H9 (cell line): ENCODE results near the gene AKAP17A. TPM values are rescaled to one million over a fixed set of nuclear protein-coding genes. Genes with fewer than 3 reads are reported as not detected.

Source experiments
- DNase-seq: peaks from one replicate; pipeline ENCODE4 v3.0.0-alpha.2; 2017
- H2AFZ ChIP-seq: one replicate; pipeline ENCODE4 v1.6.1; 2013; ENCODE audit warnings: mild to moderate bottlenecking, low read length, control low read depth, moderate library complexity
- H2AK5ac ChIP-seq: 2 replicates; pipeline ENCODE4 v1.6.1; 2013; ENCODE audit warnings: low read length, control low read depth, mixed read lengths; ENCODE audit not compliant: insufficient read length
- H2BK120ac ChIP-seq: one replicate; pipeline ENCODE4 v1.6.1; 2013; ENCODE audit warnings: low read depth, mild to moderate bottlenecking, low read length, control low read depth, inconsistent platforms; ENCODE audit not compliant: poor library complexity, severe bottlenecking
- H2BK12ac ChIP-seq: 2 replicates; pipeline ENCODE4 v1.6.1; 2013; ENCODE audit warnings: low read length, control low read depth, mixed read lengths, low read depth; ENCODE audit not compliant: insufficient read length
- H2BK15ac ChIP-seq: 2 replicates; pipeline ENCODE4 v1.6.1; 2013; ENCODE audit warnings: low read depth, low read length, control low read depth
- H2BK20ac ChIP-seq: one replicate; pipeline ENCODE4 v1.6.1; 2013; ENCODE audit warnings: low read depth, mild to moderate bottlenecking, low read length, control low read depth, inconsistent platforms; ENCODE audit not compliant: poor library complexity, severe bottlenecking
- H2BK5ac ChIP-seq: 2 replicates; pipeline ENCODE4 v1.6.1; 2013; ENCODE audit warnings: low read length, control low read depth, mixed read lengths; ENCODE audit not compliant: insufficient read length
- H3K14ac ChIP-seq: 2 replicates; pipeline ENCODE4 v1.6.1; 2013; ENCODE audit warnings: low read length, control low read depth; ENCODE audit not compliant: insufficient read depth
- H3K18ac ChIP-seq: 2 replicates; pipeline ENCODE4 v1.6.1; 2013; ENCODE audit warnings: low read depth, mild to moderate bottlenecking, mixed read lengths, low read length, control low read depth; ENCODE audit not compliant: insufficient read length
- H3K23ac ChIP-seq: 2 replicates; pipeline ENCODE4 v1.6.1; 2013; ENCODE audit warnings: low read length, control low read depth, mixed read lengths, low read depth; ENCODE audit not compliant: insufficient read length
- H3K23me2 ChIP-seq: 2 replicates; pipeline ENCODE4 v1.6.1; 2013; ENCODE audit warnings: low read depth, mild to moderate bottlenecking, mixed read lengths, low read length, control low read depth; ENCODE audit not compliant: insufficient read length, poor library complexity, severe bottlenecking
- H3K27ac ChIP-seq: 2 replicates; pipeline ENCODE4 v1.5.1; 2013; ENCODE audit warnings: low read length, control low read depth, mixed read lengths, low read depth; ENCODE audit not compliant: insufficient read length
- H3K27me3 ChIP-seq: 2 replicates; pipeline ENCODE4 v1.6.1; 2013; ENCODE audit warnings: low read length, control low read depth, inconsistent platforms; ENCODE audit not compliant: insufficient read depth
- H3K4ac ChIP-seq: 2 replicates; pipeline ENCODE4 v1.6.1; 2013; ENCODE audit warnings: low read depth, mild to moderate bottlenecking, control low read depth, inconsistent platforms, low read length, moderate library complexity
- H3K4me1 ChIP-seq: 2 replicates; pipeline ENCODE4 v1.6.1; 2013; ENCODE audit warnings: low read length, control low read depth, inconsistent platforms; ENCODE audit not compliant: insufficient read depth
- H3K4me2 ChIP-seq: 2 replicates; pipeline ENCODE4 v1.6.1; 2013; ENCODE audit warnings: low read length, control low read depth, mixed read lengths; ENCODE audit not compliant: insufficient read length, insufficient read depth
- H3K56ac ChIP-seq: 2 replicates; pipeline ENCODE4 v1.6.1; 2013; ENCODE audit warnings: low read depth, mild to moderate bottlenecking, mixed read lengths, low read length, control low read depth; ENCODE audit not compliant: insufficient read length
- H3K79me1 ChIP-seq: 2 replicates; pipeline ENCODE4 v1.6.1; 2013; ENCODE audit warnings: low read depth, mild to moderate bottlenecking, moderate library complexity, low read length, control low read depth, inconsistent platforms; ENCODE audit not compliant: insufficient read depth, poor library complexity, severe bottlenecking
- H3K79me2 ChIP-seq: 2 replicates; pipeline ENCODE4 v1.6.1; 2013; ENCODE audit warnings: low read length, control low read depth, inconsistent platforms; ENCODE audit not compliant: insufficient read depth
- H3K9ac ChIP-seq: 2 replicates; pipeline ENCODE4 v1.6.1; 2013; ENCODE audit warnings: low read length, control low read depth, mixed read lengths; ENCODE audit not compliant: insufficient read length; ENCODE audit errors: extremely low read depth
- H3K9me3 ChIP-seq: one replicate; pipeline ENCODE4 v1.6.1; 2013; ENCODE audit warnings: low read depth, low read length, inconsistent platforms; ENCODE audit not compliant: control insufficient read depth
- H3T11ph ChIP-seq: one replicate; pipeline ENCODE4 v1.6.1; 2013; ENCODE audit warnings: mild to moderate bottlenecking, low read length, control low read depth, inconsistent platforms
- H4K20me1 ChIP-seq: one replicate; pipeline ENCODE4 v1.6.1; 2013; ENCODE audit not compliant: control insufficient read depth, insufficient read length, insufficient read depth
- H4K5ac ChIP-seq: 2 replicates; pipeline ENCODE4 v1.6.1; 2013; ENCODE audit warnings: low read depth, mild to moderate bottlenecking, mixed read lengths, low read length, control low read depth; ENCODE audit not compliant: insufficient read length
- H4K8ac ChIP-seq: replicated peaks from 2 replicates; pipeline ENCODE4 v1.6.1; 2013; ENCODE audit warnings: low read length, control low read depth, mixed read lengths, low read depth; ENCODE audit not compliant: insufficient read length
- H4K91ac ChIP-seq: 2 replicates; pipeline ENCODE4 v1.6.1; 2013; ENCODE audit warnings: low read depth, mild to moderate bottlenecking, moderate library complexity, mixed read lengths, low read length, control low read depth; ENCODE audit not compliant: insufficient read length
- H3K27ac Mint-ChIP-seq, 3 experiments: 2 replicates in 2 of 3; 3 replicates in 1 of 3; pipeline ENCODE4 v1.8.0; 2020 to 2021; ENCODE audit warnings: mixed read lengths in 3 of 3, mild to moderate bottlenecking in 1 of 3, moderate library complexity in 1 of 3
- H3K27me3 Mint-ChIP-seq: 2 replicates; pipeline ENCODE4 v1.8.0; 2021; ENCODE audit warnings: low read depth, mild to moderate bottlenecking, moderate library complexity, mixed read lengths
- H3K36me3 Mint-ChIP-seq, 3 experiments: 2 replicates in 2 of 3; 3 replicates in 1 of 3; pipeline ENCODE4 v1.8.0; 2020 to 2021; ENCODE audit warnings: low read depth in 3 of 3, mixed read lengths in 3 of 3; ENCODE audit not compliant: insufficient read depth in 1 of 3
- H3K4me1 Mint-ChIP-seq, 2 experiments: 2 replicates each; pipeline ENCODE4 v1.8.0; 2020; ENCODE audit warnings: mixed read lengths in 2 of 2
- H3K4me3 Mint-ChIP-seq, 2 experiments: 2 replicates in 1 of 2; 3 replicates in 1 of 2; pipeline ENCODE4 v1.8.0; 2020 to 2021; ENCODE audit warnings: mild to moderate bottlenecking in 2 of 2, mixed read lengths in 2 of 2, moderate library complexity in 1 of 2
- H3K9me3 Mint-ChIP-seq, 2 experiments: 2 replicates in 1 of 2; 3 replicates in 1 of 2; pipeline ENCODE4 v1.8.0; 2020; ENCODE audit warnings: mild to moderate bottlenecking in 2 of 2, mixed read lengths in 2 of 2, moderate library complexity in 1 of 2
- CTCF ChIP-seq: fragments of 200-600 bp; sonication (generic); conservative IDR thresholded peaks from 3 replicates; pipeline ENCODE4 v1.8.0; 2021; ENCODE audit warnings: antibody characterized with exemption, mild to moderate bottlenecking
- WGBS: extraction: QIAGEN DNeasy Blood & Tissue Kit; methylation state at CpG from one replicate; pipeline ENCODE4 v1.1.7; 2013; ENCODE audit warnings: missing lambda C conversion rate, low lambda C conversion rate, mixed read lengths; ENCODE audit not compliant: insufficient read length; ENCODE audit errors: extremely low coverage; 5-methylcytosine and 5-hydroxymethylcytosine counted together
- total RNA-seq: library from RNA; stranded (reverse); gene quantifications from 2 replicates; pipeline ENCODE4 v1.2.1, GENCODE V29; 2021

AKAP17A gene
- total RNA-seq, 1 experiment from 2014 or later = 39.7 TPM

- H4K5ac ChIP-seq = no peak overlapping the region
- no peak overlapping the region for H3K18ac ChIP-seq
- peaks cover 30 to 46% (median 43%) of the 10 kb centered on the region in 3 experiments for H3K36me3 Mint-ChIP-seq
- H3K9me3 ChIP-seq = no peaks in the 10 kb centered on the region
- peak overlapping the region; percentile 84; the same call in 1 of the 2 replicates for H3K14ac ChIP-seq
- no peak overlapping the region for H3K56ac ChIP-seq
- H3K23me2 ChIP-seq = peaks cover 3% of the 10 kb centered on the region
- H3K4me1 Mint-ChIP-seq = peaks cover 8 to 9% of the 10 kb centered on the region in 2 experiments
- H3K4me1 ChIP-seq = no peaks in the 10 kb centered on the region
- no peak for TF ChIP-seq CTCF
- no peak overlapping the region for H2BK120ac ChIP-seq
- H4K8ac ChIP-seq = no peak overlapping the region
- H2BK12ac ChIP-seq = no peak overlapping the region
- H3K9me3 Mint-ChIP-seq = no peaks in the 10 kb centered on the region
- peak overlapping the region; percentile 28 for H3K4me2 ChIP-seq
- H2BK20ac ChIP-seq = no peak overlapping the region
- H2AK5ac ChIP-seq = no peak overlapping the region
- no peak overlapping the region for H2AFZ ChIP-seq
- H3K79me1 ChIP-seq = peaks cover 14% of the 10 kb centered on the region
- H3T11ph ChIP-seq = no peak overlapping the region
- WGBS = no CpG with 5 or more reads among the region's 28 CpGs
- peak overlapping the region; percentile 82 for H3K9ac ChIP-seq
- peak overlapping the region; percentile 71 to 96 (median 88); a peak in 6 of 7 replicates for H3K27ac Mint-ChIP-seq
- no peak overlapping the region for H2BK15ac ChIP-seq
- H2BK5ac ChIP-seq = no peak overlapping the region
- H3K27ac ChIP-seq = no peak overlapping the region
- H3K79me2 ChIP-seq = peaks cover 23% of the 10 kb centered on the region; the same call in 1 of the 2 replicates
- peak overlapping the region; percentile 90 to 94 for H3K4me3 Mint-ChIP-seq
- H3K4ac ChIP-seq = no peak overlapping the region
- peak; percentile 66 for DNase-seq
- no peaks in the 10 kb centered on the region for H3K27me3 ChIP-seq
- no peak overlapping the region for H4K91ac ChIP-seq
- no peaks in the 10 kb centered on the region for H3K27me3 Mint-ChIP-seq
- H3K23ac ChIP-seq = no peak overlapping the region
- peaks cover 4% of the 10 kb centered on the region for H4K20me1 ChIP-seq
Observed at GRCh38 chrX:1592470-1593142, 1.2 kb downstream of the AKAP17A start.
